H9 (cell line): ENCODE data around the gene TSPAN31. TPM values are rescaled to one million over a fixed set of nuclear protein-coding genes. Genes with fewer than 3 reads are reported as not detected.

Experiments
- DNase-seq: peaks from one replicate; pipeline ENCODE4 v3.0.0-alpha.2; 2017
- H2AFZ ChIP-seq: one replicate; pipeline ENCODE4 v1.6.1; 2013; ENCODE audit warnings: mild to moderate bottlenecking, low read length, control low read depth, moderate library complexity
- H2AK5ac ChIP-seq: 2 replicates; pipeline ENCODE4 v1.6.1; 2013; ENCODE audit warnings: low read length, control low read depth, mixed read lengths; ENCODE audit not compliant: insufficient read length
- H2BK120ac ChIP-seq: one replicate; pipeline ENCODE4 v1.6.1; 2013; ENCODE audit warnings: low read depth, mild to moderate bottlenecking, low read length, control low read depth, inconsistent platforms; ENCODE audit not compliant: poor library complexity, severe bottlenecking
- H2BK12ac ChIP-seq: 2 replicates; pipeline ENCODE4 v1.6.1; 2013; ENCODE audit warnings: low read length, control low read depth, mixed read lengths, low read depth; ENCODE audit not compliant: insufficient read length
- H2BK15ac ChIP-seq: 2 replicates; pipeline ENCODE4 v1.6.1; 2013; ENCODE audit warnings: low read depth, low read length, control low read depth
- H2BK20ac ChIP-seq: one replicate; pipeline ENCODE4 v1.6.1; 2013; ENCODE audit warnings: low read depth, mild to moderate bottlenecking, low read length, control low read depth, inconsistent platforms; ENCODE audit not compliant: poor library complexity, severe bottlenecking
- H2BK5ac ChIP-seq: 2 replicates; pipeline ENCODE4 v1.6.1; 2013; ENCODE audit warnings: low read length, control low read depth, mixed read lengths; ENCODE audit not compliant: insufficient read length
- H3K14ac ChIP-seq: 2 replicates; pipeline ENCODE4 v1.6.1; 2013; ENCODE audit warnings: low read length, control low read depth; ENCODE audit not compliant: insufficient read depth
- H3K18ac ChIP-seq: 2 replicates; pipeline ENCODE4 v1.6.1; 2013; ENCODE audit warnings: low read depth, mild to moderate bottlenecking, mixed read lengths, low read length, control low read depth; ENCODE audit not compliant: insufficient read length
- H3K23ac ChIP-seq: 2 replicates; pipeline ENCODE4 v1.6.1; 2013; ENCODE audit warnings: low read length, control low read depth, mixed read lengths, low read depth; ENCODE audit not compliant: insufficient read length
- H3K23me2 ChIP-seq: 2 replicates; pipeline ENCODE4 v1.6.1; 2013; ENCODE audit warnings: low read depth, mild to moderate bottlenecking, mixed read lengths, low read length, control low read depth; ENCODE audit not compliant: insufficient read length, poor library complexity, severe bottlenecking
- H3K27ac ChIP-seq: 2 replicates; pipeline ENCODE4 v1.5.1; 2013; ENCODE audit warnings: low read length, control low read depth, mixed read lengths, low read depth; ENCODE audit not compliant: insufficient read length
- H3K27me3 ChIP-seq: 2 replicates; pipeline ENCODE4 v1.6.1; 2013; ENCODE audit warnings: low read length, control low read depth, inconsistent platforms; ENCODE audit not compliant: insufficient read depth
- H3K4ac ChIP-seq: 2 replicates; pipeline ENCODE4 v1.6.1; 2013; ENCODE audit warnings: low read depth, mild to moderate bottlenecking, control low read depth, inconsistent platforms, low read length, moderate library complexity
- H3K4me1 ChIP-seq: 2 replicates; pipeline ENCODE4 v1.6.1; 2013; ENCODE audit warnings: low read length, control low read depth, inconsistent platforms; ENCODE audit not compliant: insufficient read depth
- H3K4me2 ChIP-seq: 2 replicates; pipeline ENCODE4 v1.6.1; 2013; ENCODE audit warnings: low read length, control low read depth, mixed read lengths; ENCODE audit not compliant: insufficient read length, insufficient read depth
- H3K56ac ChIP-seq: 2 replicates; pipeline ENCODE4 v1.6.1; 2013; ENCODE audit warnings: low read depth, mild to moderate bottlenecking, mixed read lengths, low read length, control low read depth; ENCODE audit not compliant: insufficient read length
- H3K79me1 ChIP-seq: 2 replicates; pipeline ENCODE4 v1.6.1; 2013; ENCODE audit warnings: low read depth, mild to moderate bottlenecking, moderate library complexity, low read length, control low read depth, inconsistent platforms; ENCODE audit not compliant: insufficient read depth, poor library complexity, severe bottlenecking
- H3K79me2 ChIP-seq: 2 replicates; pipeline ENCODE4 v1.6.1; 2013; ENCODE audit warnings: low read length, control low read depth, inconsistent platforms; ENCODE audit not compliant: insufficient read depth
- H3K9ac ChIP-seq: 2 replicates; pipeline ENCODE4 v1.6.1; 2013; ENCODE audit warnings: low read length, control low read depth, mixed read lengths; ENCODE audit not compliant: insufficient read length; ENCODE audit errors: extremely low read depth
- H3K9me3 ChIP-seq: one replicate; pipeline ENCODE4 v1.6.1; 2013; ENCODE audit warnings: low read depth, low read length, inconsistent platforms; ENCODE audit not compliant: control insufficient read depth
- H3T11ph ChIP-seq: one replicate; pipeline ENCODE4 v1.6.1; 2013; ENCODE audit warnings: mild to moderate bottlenecking, low read length, control low read depth, inconsistent platforms
- H4K20me1 ChIP-seq: one replicate; pipeline ENCODE4 v1.6.1; 2013; ENCODE audit not compliant: control insufficient read depth, insufficient read length, insufficient read depth
- H4K5ac ChIP-seq: 2 replicates; pipeline ENCODE4 v1.6.1; 2013; ENCODE audit warnings: low read depth, mild to moderate bottlenecking, mixed read lengths, low read length, control low read depth; ENCODE audit not compliant: insufficient read length
- H4K8ac ChIP-seq: replicated peaks from 2 replicates; pipeline ENCODE4 v1.6.1; 2013; ENCODE audit warnings: low read length, control low read depth, mixed read lengths, low read depth; ENCODE audit not compliant: insufficient read length
- H4K91ac ChIP-seq: 2 replicates; pipeline ENCODE4 v1.6.1; 2013; ENCODE audit warnings: low read depth, mild to moderate bottlenecking, moderate library complexity, mixed read lengths, low read length, control low read depth; ENCODE audit not compliant: insufficient read length
- H3K27ac Mint-ChIP-seq, 3 experiments: 2 replicates in 2 of 3; 3 replicates in 1 of 3; pipeline ENCODE4 v1.8.0; 2020 to 2021; ENCODE audit warnings: mixed read lengths in 3 of 3, mild to moderate bottlenecking in 1 of 3, moderate library complexity in 1 of 3
- H3K27me3 Mint-ChIP-seq: 2 replicates; pipeline ENCODE4 v1.8.0; 2021; ENCODE audit warnings: low read depth, mild to moderate bottlenecking, moderate library complexity, mixed read lengths
- H3K36me3 Mint-ChIP-seq, 3 experiments: 2 replicates in 2 of 3; 3 replicates in 1 of 3; pipeline ENCODE4 v1.8.0; 2020 to 2021; ENCODE audit warnings: low read depth in 3 of 3, mixed read lengths in 3 of 3; ENCODE audit not compliant: insufficient read depth in 1 of 3
- H3K4me1 Mint-ChIP-seq, 2 experiments: 2 replicates each; pipeline ENCODE4 v1.8.0; 2020; ENCODE audit warnings: mixed read lengths in 2 of 2
- H3K4me3 Mint-ChIP-seq, 2 experiments: 2 replicates in 1 of 2; 3 replicates in 1 of 2; pipeline ENCODE4 v1.8.0; 2020 to 2021; ENCODE audit warnings: mild to moderate bottlenecking in 2 of 2, mixed read lengths in 2 of 2, moderate library complexity in 1 of 2
- H3K9me3 Mint-ChIP-seq, 2 experiments: 2 replicates in 1 of 2; 3 replicates in 1 of 2; pipeline ENCODE4 v1.8.0; 2020; ENCODE audit warnings: mild to moderate bottlenecking in 2 of 2, mixed read lengths in 2 of 2, moderate library complexity in 1 of 2
- WGBS: extraction: QIAGEN DNeasy Blood & Tissue Kit; methylation state at CpG from one replicate; pipeline ENCODE4 v1.1.7; 2013; ENCODE audit warnings: missing lambda C conversion rate, low lambda C conversion rate, mixed read lengths; ENCODE audit not compliant: insufficient read length; ENCODE audit errors: extremely low coverage; 5-methylcytosine and 5-hydroxymethylcytosine counted together
- total RNA-seq: library from RNA; stranded (reverse); gene quantifications from 2 replicates; pipeline ENCODE4 v1.2.1, GENCODE V29; 2021
- TF ChIP-seq, protein P1 (sequence below): fragments of 200-600 bp; sonication (generic); conservative IDR thresholded peaks from 3 replicates; pipeline ENCODE4 v1.8.0; 2021; ENCODE audit warnings: antibody characterized with exemption, mild to moderate bottlenecking

TSPAN31 gene
- total RNA-seq, 1 experiment from 2014 or later: 20.0 TPM

DNA sequence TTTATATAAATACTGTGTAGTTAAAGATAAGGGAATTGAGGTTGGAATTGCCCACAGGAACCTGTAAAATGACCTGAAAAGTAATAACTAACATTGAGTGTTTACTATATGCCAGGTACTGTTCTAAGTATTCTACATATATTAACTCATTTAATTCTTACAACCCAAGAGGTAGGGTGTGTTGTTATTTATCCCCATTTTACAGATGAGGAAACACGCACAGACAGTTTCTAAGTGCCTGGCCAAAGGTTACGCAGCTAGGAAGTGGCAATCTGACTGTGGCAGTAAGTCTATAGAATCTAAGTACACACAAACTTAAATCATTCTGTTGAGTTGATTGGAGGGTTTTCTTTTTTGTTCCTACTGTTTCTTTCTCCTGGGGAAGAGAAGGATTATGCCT lies 1.1 kb upstream of the TSPAN31 start:
- no peaks in the 10 kb centered on the region for H3K9me3 ChIP-seq
- H3K4me1 ChIP-seq: peaks cover 2% of the 10 kb centered on the region; the same call in 1 of the 2 replicates
- H3T11ph ChIP-seq: no peak overlapping the region
- no peak overlapping the region for H2BK120ac ChIP-seq
- no peak overlapping the region for H2BK15ac ChIP-seq
- Mint-ChIP-seq H3K27me3 (peaks cover 46% of the 10 kb centered on the region), H3K9me3 (no peaks in the 10 kb centered on the region), H3K4me3 (no peak overlapping the region; a peak in 2 of 5 replicates), H3K27ac (no peak overlapping the region; a peak in 2 of 7 replicates), H3K4me1 (peaks cover 22 to 24% of the 10 kb centered on the region in 2 experiments), H3K36me3 (peaks cover 9 to 32% (median 28%) of the 10 kb centered on the region in 3 experiments; a peak in 6 of 7 replicates)
- H3K23ac ChIP-seq: no peak overlapping the region
- H2BK12ac ChIP-seq: no peak overlapping the region
- no peak overlapping the region for H3K18ac ChIP-seq
- no peak overlapping the region for H3K9ac ChIP-seq
- H3K23me2 ChIP-seq: peaks cover 7% of the 10 kb centered on the region
- no peak overlapping the region for H3K27ac ChIP-seq
- H4K20me1 ChIP-seq: no peaks in the 10 kb centered on the region
- H4K8ac ChIP-seq: no peak overlapping the region
- WGBS: no CpG with 5 or more reads among the region's 2 CpGs
- no peak for DNase-seq
- H3K79me2 ChIP-seq: no peaks in the 10 kb centered on the region
- H4K5ac ChIP-seq: no peak overlapping the region
- no peaks in the 10 kb centered on the region for H3K79me1 ChIP-seq
- H3K27me3 ChIP-seq: peaks cover 25% of the 10 kb centered on the region
- H3K4me2 ChIP-seq: no peak overlapping the region
- no peak overlapping the region for H3K14ac ChIP-seq
- TF ChIP-seq, protein P1, sequence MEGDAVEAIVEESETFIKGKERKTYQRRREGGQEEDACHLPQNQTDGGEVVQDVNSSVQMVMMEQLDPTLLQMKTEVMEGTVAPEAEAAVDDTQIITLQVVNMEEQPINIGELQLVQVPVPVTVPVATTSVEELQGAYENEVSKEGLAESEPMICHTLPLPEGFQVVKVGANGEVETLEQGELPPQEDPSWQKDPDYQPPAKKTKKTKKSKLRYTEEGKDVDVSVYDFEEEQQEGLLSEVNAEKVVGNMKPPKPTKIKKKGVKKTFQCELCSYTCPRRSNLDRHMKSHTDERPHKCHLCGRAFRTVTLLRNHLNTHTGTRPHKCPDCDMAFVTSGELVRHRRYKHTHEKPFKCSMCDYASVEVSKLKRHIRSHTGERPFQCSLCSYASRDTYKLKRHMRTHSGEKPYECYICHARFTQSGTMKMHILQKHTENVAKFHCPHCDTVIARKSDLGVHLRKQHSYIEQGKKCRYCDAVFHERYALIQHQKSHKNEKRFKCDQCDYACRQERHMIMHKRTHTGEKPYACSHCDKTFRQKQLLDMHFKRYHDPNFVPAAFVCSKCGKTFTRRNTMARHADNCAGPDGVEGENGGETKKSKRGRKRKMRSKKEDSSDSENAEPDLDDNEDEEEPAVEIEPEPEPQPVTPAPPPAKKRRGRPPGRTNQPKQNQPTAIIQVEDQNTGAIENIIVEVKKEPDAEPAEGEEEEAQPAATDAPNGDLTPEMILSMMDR: no peak
- no peak overlapping the region for H2AK5ac ChIP-seq
- no peak overlapping the region for H2BK20ac ChIP-seq
- H3K4ac ChIP-seq: no peak overlapping the region
- no peak overlapping the region for H2AFZ ChIP-seq
- H3K56ac ChIP-seq: no peak overlapping the region
- no peak overlapping the region for H2BK5ac ChIP-seq
- no peak overlapping the region for H4K91ac ChIP-seq
